Astrocyte (in vitro differentiated cells and primary cell): ENCODE results near the gene RAB40C. TPM values are rescaled to one million over a fixed set of nuclear protein-coding genes. Genes with fewer than 3 reads are reported as not detected.

ENCODE experiments used
- DNase-seq: peaks from one replicate; pipeline ENCODE4 v3.0.0-alpha.2; 2010; ENCODE audit warnings: low read depth
- FAIRE-seq: peaks from 2 replicates; lab custom pipeline; 2011; peaks lifted over from hg19 to GRCh38; lab: Jason Lieb, UNC
- H2AFZ ChIP-seq: 2 replicates; pipeline ENCODE4 v1.6.0; 2012; ENCODE audit warnings: low read depth, low read length, inconsistent platforms
- H3K27ac ChIP-seq: 2 replicates; pipeline ENCODE4 v1.5.1; 2011; ENCODE audit warnings: low read depth, low read length, inconsistent platforms
- H3K27me3 ChIP-seq: 2 replicates; pipeline ENCODE4 v1.6.0; 2011; ENCODE audit warnings: low read length, inconsistent platforms; ENCODE audit not compliant: insufficient read depth
- H3K36me3 ChIP-seq: 2 replicates; pipeline ENCODE4 v1.5.1; 2011; ENCODE audit warnings: low read length, inconsistent platforms; ENCODE audit not compliant: insufficient read depth
- H3K4me1 ChIP-seq: 2 replicates; pipeline ENCODE4 v1.5.1; 2011; ENCODE audit warnings: low read length, inconsistent platforms; ENCODE audit not compliant: insufficient read depth
- H3K4me2 ChIP-seq: 2 replicates; pipeline ENCODE4 v1.6.0; 2012; ENCODE audit warnings: low read length, inconsistent platforms
- H3K4me3 ChIP-seq: 2 replicates; pipeline ENCODE4 v1.5.1; 2011; ENCODE audit warnings: low read depth, mild to moderate bottlenecking, low read length, inconsistent platforms; ENCODE audit not compliant: insufficient read depth
- H3K79me2 ChIP-seq: 2 replicates; pipeline ENCODE4 v1.6.0; 2012; ENCODE audit warnings: mild to moderate bottlenecking, low read length, inconsistent platforms; ENCODE audit not compliant: insufficient read depth
- H3K9ac ChIP-seq: 2 replicates; pipeline ENCODE4 v1.6.0; 2012; ENCODE audit warnings: mild to moderate bottlenecking, low read length, inconsistent platforms
- H3K9me3 ChIP-seq: 2 replicates; pipeline ENCODE4 v1.5.1; 2012; ENCODE audit warnings: low read depth, mild to moderate bottlenecking, low read length, inconsistent platforms; ENCODE audit not compliant: insufficient read depth
- H4K20me1 ChIP-seq: 2 replicates; pipeline ENCODE4 v1.6.0; 2012; ENCODE audit warnings: low read length, inconsistent platforms; ENCODE audit not compliant: insufficient read depth
- H3K27ac Mint-ChIP-seq: one replicate; pipeline ENCODE4 v1.8.0; 2021; ENCODE audit warnings: mild to moderate bottlenecking, mixed read lengths; ENCODE audit not compliant: unreplicated experiment
- H3K27me3 Mint-ChIP-seq: one replicate; pipeline ENCODE4 v1.8.0; 2021; ENCODE audit warnings: low read depth, mixed read lengths; ENCODE audit not compliant: unreplicated experiment
- H3K36me3 Mint-ChIP-seq: one replicate; pipeline ENCODE4 v1.8.0; 2021; ENCODE audit warnings: low read depth, mixed read lengths; ENCODE audit not compliant: unreplicated experiment
- H3K4me1 Mint-ChIP-seq: one replicate; pipeline ENCODE4 v1.8.0; 2021; ENCODE audit warnings: low read depth, mixed read lengths; ENCODE audit not compliant: unreplicated experiment
- H3K4me3 Mint-ChIP-seq: one replicate; pipeline ENCODE4 v1.8.0; 2021; ENCODE audit warnings: mild to moderate bottlenecking, moderate library complexity, mixed read lengths; ENCODE audit not compliant: unreplicated experiment
- H3K9me3 Mint-ChIP-seq: one replicate; pipeline ENCODE4 v1.8.0; 2021; ENCODE audit warnings: mild to moderate bottlenecking, mixed read lengths; ENCODE audit not compliant: unreplicated experiment
- EZH2 ChIP-seq: IDR thresholded peaks from 2 replicates; pipeline ENCODE4 v1.6.1; 2012; ENCODE audit warnings: mild to moderate bottlenecking, low read length, inconsistent platforms; ENCODE audit not compliant: insufficient read depth
- total RNA-seq: library from RNA; stranded (reverse); gene quantifications from 2 replicates; pipeline ENCODE4 v1.2.1, GENCODE V29; 2021
- TF ChIP-seq, protein P1 (sequence below): IDR thresholded peaks from 2 replicates; pipeline ENCODE4 v1.5.1; 2011; ENCODE audit warnings: low read depth, mild to moderate bottlenecking, inconsistent platforms, low read length, moderate library complexity; ENCODE audit not compliant: insufficient read depth

Gene RAB40C
- total RNA-seq, 1 donor from 2014 or later: 13.0 TPM

DNA sequence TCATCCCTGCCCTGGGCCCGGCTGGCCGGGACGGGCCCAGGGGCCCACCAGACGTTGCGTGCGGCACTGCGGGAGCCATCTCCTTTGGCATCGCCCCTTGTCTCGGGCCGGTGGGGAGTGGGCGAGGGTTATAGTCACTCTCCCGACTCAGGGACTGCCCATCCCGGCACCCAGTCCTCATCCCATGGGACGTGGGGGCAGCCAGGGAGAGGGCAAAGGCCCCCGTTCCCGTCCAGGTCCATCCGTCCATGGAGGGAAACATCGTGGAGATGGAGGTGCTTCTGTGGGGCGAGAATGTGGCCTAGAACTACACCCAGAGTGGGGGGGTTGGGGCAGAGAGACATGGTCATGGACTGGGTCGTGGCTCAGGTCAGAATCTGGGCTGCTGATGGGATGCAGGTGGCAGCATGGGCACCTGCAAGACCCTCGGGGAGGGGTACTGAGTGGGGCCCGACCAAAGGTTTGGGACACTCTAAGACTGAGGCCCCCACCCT lies 56.9 kb downstream of the RAB40C start:
- Mint-ChIP-seq H3K36me3 (no peaks in the 10 kb centered on the region), H3K4me3 (peak overlapping the region; percentile 60), H3K27ac (no peak overlapping the region), H3K4me1 (no peaks in the 10 kb centered on the region), H3K9me3 (no peaks in the 10 kb centered on the region), H3K27me3 (no peaks in the 10 kb centered on the region)
- TF ChIP-seq, protein P1, sequence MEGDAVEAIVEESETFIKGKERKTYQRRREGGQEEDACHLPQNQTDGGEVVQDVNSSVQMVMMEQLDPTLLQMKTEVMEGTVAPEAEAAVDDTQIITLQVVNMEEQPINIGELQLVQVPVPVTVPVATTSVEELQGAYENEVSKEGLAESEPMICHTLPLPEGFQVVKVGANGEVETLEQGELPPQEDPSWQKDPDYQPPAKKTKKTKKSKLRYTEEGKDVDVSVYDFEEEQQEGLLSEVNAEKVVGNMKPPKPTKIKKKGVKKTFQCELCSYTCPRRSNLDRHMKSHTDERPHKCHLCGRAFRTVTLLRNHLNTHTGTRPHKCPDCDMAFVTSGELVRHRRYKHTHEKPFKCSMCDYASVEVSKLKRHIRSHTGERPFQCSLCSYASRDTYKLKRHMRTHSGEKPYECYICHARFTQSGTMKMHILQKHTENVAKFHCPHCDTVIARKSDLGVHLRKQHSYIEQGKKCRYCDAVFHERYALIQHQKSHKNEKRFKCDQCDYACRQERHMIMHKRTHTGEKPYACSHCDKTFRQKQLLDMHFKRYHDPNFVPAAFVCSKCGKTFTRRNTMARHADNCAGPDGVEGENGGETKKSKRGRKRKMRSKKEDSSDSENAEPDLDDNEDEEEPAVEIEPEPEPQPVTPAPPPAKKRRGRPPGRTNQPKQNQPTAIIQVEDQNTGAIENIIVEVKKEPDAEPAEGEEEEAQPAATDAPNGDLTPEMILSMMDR: no peak
- no peak for TF ChIP-seq EZH2
- no peak overlapping the region for H3K27ac ChIP-seq
- no peak overlapping the region for H3K4me2 ChIP-seq
- no peaks in the 10 kb centered on the region for H3K9me3 ChIP-seq
- no peak overlapping the region for H3K4me3 ChIP-seq
- peaks cover 16% of the 10 kb centered on the region for H3K79me2 ChIP-seq
- DNase-seq (no peak), FAIRE-seq (no peak)
- H3K27me3 ChIP-seq: no peaks in the 10 kb centered on the region
- no peak overlapping the region for H2AFZ ChIP-seq
- no peaks in the 10 kb centered on the region for H4K20me1 ChIP-seq
- H3K9ac ChIP-seq: no peak overlapping the region
- H3K36me3 ChIP-seq: no peaks in the 10 kb centered on the region
- H3K4me1 ChIP-seq: peaks cover 17% of the 10 kb centered on the region

DNA sequence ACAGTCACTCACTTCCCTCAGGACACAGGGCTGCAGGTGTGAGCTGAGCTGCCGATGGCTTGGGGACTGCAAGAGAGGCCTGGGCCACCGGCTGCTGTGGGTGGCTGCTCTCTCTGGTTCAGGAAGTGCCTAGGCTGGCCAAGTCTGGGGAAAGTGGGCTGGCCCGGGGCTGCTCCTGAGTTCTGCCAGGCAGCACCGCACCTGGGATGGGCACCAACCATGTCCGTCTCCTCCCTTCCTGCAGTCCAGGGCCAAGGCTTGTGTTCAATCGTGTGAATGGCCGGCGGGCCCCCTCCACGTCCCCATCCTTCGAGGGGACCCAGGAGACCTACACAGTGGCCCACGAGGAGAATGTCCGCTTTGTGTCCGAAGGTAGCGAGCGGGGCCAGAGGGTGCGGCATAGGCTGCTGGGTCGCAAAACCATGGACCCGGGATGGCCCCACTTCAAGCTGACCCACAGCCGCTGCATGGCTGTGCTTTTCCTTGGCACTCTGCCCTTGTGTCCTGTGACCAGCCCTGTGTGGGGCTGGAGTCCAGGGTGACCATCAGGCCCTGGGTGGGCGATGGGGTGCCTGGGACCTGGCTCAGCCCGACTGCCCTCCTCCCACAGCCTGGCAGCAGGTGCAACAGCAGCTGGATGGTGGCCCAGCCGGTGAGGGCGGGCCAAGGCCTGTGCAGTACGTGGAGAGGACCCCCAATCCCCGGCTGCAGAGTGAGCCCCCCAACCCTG lies 57.5 kb downstream of the RAB40C start:
- TF ChIP-seq EZH2: no peak
- TF ChIP-seq, protein P1: no peak
- H3K4me1 Mint-ChIP-seq: no peaks in the 10 kb centered on the region
- no peaks in the 10 kb centered on the region for H3K36me3 Mint-ChIP-seq
- Histone ChIP-seq H2AFZ (no peak overlapping the region), H3K36me3 (no peaks in the 10 kb centered on the region), H3K9me3 (no peaks in the 10 kb centered on the region), H3K27me3 (no peaks in the 10 kb centered on the region), H3K4me1 (peaks cover 16% of the 10 kb centered on the region), H3K4me3 (no peak overlapping the region), H3K79me2 (peaks cover 16% of the 10 kb centered on the region), H3K27ac (no peak overlapping the region), H4K20me1 (no peaks in the 10 kb centered on the region), H3K9ac (no peak overlapping the region), H3K4me2 (peak overlapping the region; percentile 91)
- no peak overlapping the region for H3K27ac Mint-ChIP-seq
- DNase-seq (no peak), FAIRE-seq (no peak)
- H3K4me3 Mint-ChIP-seq: no peak overlapping the region
- H3K27me3 Mint-ChIP-seq: no peaks in the 10 kb centered on the region
- H3K9me3 Mint-ChIP-seq: no peaks in the 10 kb centered on the region
